CD4-positive, alpha-beta T cell (primary cell): ENCODE data around the gene LENG1. TPM values are rescaled to one million over a fixed set of nuclear protein-coding genes. Genes with fewer than 3 reads are reported as not detected.

Source experiments
- ATAC-seq: fragments of 200-7000 bp; cut with Tn5 transposase; one replicate; pipeline ENCODE4 v1.10.0; 2022; ENCODE audit warnings: mild to moderate bottlenecking; ENCODE audit not compliant: poor library complexity
- CTCF ChIA-PET: fragments of 350-600 bp; sonication (Branson Sonifier 250); formaldehyde crosslinking; loops from one replicate; lab custom pipeline; 2021; ENCODE audit warnings: antibody characterized with exemption, inconsistent platforms; lab: Charles Lee
- POLR2A ChIA-PET: fragments of 350-600 bp; sonication (Branson Sonifier 250); formaldehyde crosslinking; loops from one replicate; lab custom pipeline; 2021; ENCODE audit warnings: antibody characterized with exemption, inconsistent platforms; lab: Charles Lee
- DNase-seq, 14 experiments: peaks; one replicate each; pipeline ENCODE4 v3.0.0-alpha.2; 2013 to 2020; ENCODE audit warnings: mixed read lengths in 2 of 14
- H3K27ac ChIP-seq, 2 donors: one replicate each; pipeline versions ENCODE4 v1.5.1 to v1.7.0; 2013; ENCODE audit warnings: low read length in 2 of 2, low read depth in 1 of 2, mild to moderate bottlenecking in 1 of 2
- H3K27me3 ChIP-seq, 2 experiments: 1 replicate in 1 of 2; 2 replicates in 1 of 2; pipeline versions ENCODE4 v1.6.1 to v1.7.0; 2013; ENCODE audit warnings: low read length in 2 of 2, control low read depth in 1 of 2, mild to moderate bottlenecking in 1 of 2, moderate library complexity in 1 of 2; ENCODE audit not compliant: insufficient read depth in 2 of 2, control insufficient read depth in 1 of 2
- H3K36me3 ChIP-seq: one replicate; pipeline ENCODE4 v1.6.1; 2013; ENCODE audit warnings: low read length, control low read depth; ENCODE audit not compliant: insufficient read depth
- H3K4me1 ChIP-seq: one replicate; pipeline ENCODE4 v1.6.1; 2013; ENCODE audit warnings: low read length, control low read depth; ENCODE audit not compliant: insufficient read depth
- H3K4me3 ChIP-seq: one replicate; pipeline ENCODE4 v1.5.1; 2013; ENCODE audit warnings: mild to moderate bottlenecking, low read length, moderate library complexity
- H3K9me3 ChIP-seq, 2 experiments: 1 replicate in 1 of 2; 2 replicates in 1 of 2; pipeline versions ENCODE4 v1.6.1 to v1.7.0; 2013; ENCODE audit warnings: low read length in 2 of 2, mild to moderate bottlenecking in 2 of 2, control low read depth in 1 of 2, moderate library complexity in 1 of 2; ENCODE audit not compliant: control insufficient read depth in 1 of 2, insufficient read depth in 1 of 2
- H3K27ac Mint-ChIP-seq: one replicate; pipeline ENCODE4 v1.8.0; 2020; ENCODE audit warnings: mixed read lengths
- H3K27me3 Mint-ChIP-seq: one replicate; pipeline ENCODE4 v1.8.0; 2021; ENCODE audit warnings: mixed read lengths
- H3K36me3 Mint-ChIP-seq: one replicate; pipeline ENCODE4 v1.8.0; 2021; ENCODE audit warnings: low read depth, mixed read lengths
- H3K4me1 Mint-ChIP-seq: one replicate; pipeline ENCODE4 v1.8.0; 2021; ENCODE audit warnings: low read depth, mixed read lengths
- H3K4me3 Mint-ChIP-seq: one replicate; pipeline ENCODE4 v1.8.0; 2020; ENCODE audit warnings: mild to moderate bottlenecking, mixed read lengths
- H3K9me3 Mint-ChIP-seq: one replicate; pipeline ENCODE4 v1.8.0; 2020; ENCODE audit warnings: mixed read lengths
- CTCF ChIP-seq: fragments of 200-600 bp; IDR thresholded peaks from one replicate; pipeline ENCODE4 v1.8.0; 2022; ENCODE audit warnings: antibody characterized with exemption, mild to moderate bottlenecking
- intact Hi-C, 2 experiments: fragments of 100-400 bp; cut with DNase I in 1 of 2; cut with micrococcal nuclease in 1 of 2; formaldehyde crosslinking; loops; one replicate each; pipeline versions ENCODE4 v1.15.1 to v1.9.0; 2023 to 2025; cut with DNase I, micrococcal nuclease
- total RNA-seq, 174 experiments: library from RNA in 2 of 174; stranded (reverse) in 2 of 174; gene quantifications; one replicate each; pipeline ENCODE4 v1.2.3 and lab custom pipeline; 2021 to 2026

Gene LENG1
- total RNA-seq, 2 experiments from 2014 or later = 14.4 to 16.0 TPM

- peaks cover 16% of the 10 kb centered on the region for H3K36me3 Mint-ChIP-seq
- no peak for TF ChIP-seq CTCF
- Histone ChIP-seq H3K9me3 (no peaks in the 10 kb centered on the region), H3K4me3 (no peak overlapping the region), H3K4me1 (no peaks in the 10 kb centered on the region), H3K36me3 (peaks cover 8% of the 10 kb centered on the region), H3K27me3 (no peaks in the 10 kb centered on the region), H3K27ac (no peak overlapping the region)
- no peak overlapping the region for H3K27ac Mint-ChIP-seq
- CTCF ChIA-PET = no interaction called here
- POLR2A ChIA-PET = interaction anchor here (0.9 kb wide), 1 partner anchor 9 kb away, joined by 4 read pairs; the partner anchor contains the start of gene MBOAT7
- no peak overlapping the region for H3K4me3 Mint-ChIP-seq
- no peaks in the 10 kb centered on the region for H3K4me1 Mint-ChIP-seq
- no peak for DNase-seq
- intact Hi-C loops = no loop called here
- ATAC-seq = no peak
- H3K27me3 Mint-ChIP-seq = no peaks in the 10 kb centered on the region
- no peaks in the 10 kb centered on the region for H3K9me3 Mint-ChIP-seq
Observed at GRCh38 chr19:54179921-54180461, 20.5 kb upstream of the LENG1 start.

- H3K4me3 ChIP-seq = no peak overlapping the region
- no peak overlapping the region for H3K27ac ChIP-seq
- POLR2A ChIA-PET = interaction anchor here (0.9 kb wide), 1 partner anchor 10 kb away, joined by 4 read pairs; the partner anchor contains the start of gene MBOAT7
- CTCF ChIA-PET = no interaction called here
- TF ChIP-seq CTCF = no peak
- peaks cover 8% of the 10 kb centered on the region for H3K36me3 ChIP-seq
- no peaks in the 10 kb centered on the region for H3K27me3 ChIP-seq
- Mint-ChIP-seq H3K4me1 (no peaks in the 10 kb centered on the region), H3K27me3 (no peaks in the 10 kb centered on the region), H3K9me3 (no peaks in the 10 kb centered on the region), H3K27ac (no peak overlapping the region), H3K4me3 (no peak overlapping the region), H3K36me3 (peaks cover 16% of the 10 kb centered on the region)
- no peak for DNase-seq
- intact Hi-C loops = no loop called here
- H3K9me3 ChIP-seq = no peaks in the 10 kb centered on the region
- no peaks in the 10 kb centered on the region for H3K4me1 ChIP-seq
- no peak for ATAC-seq
Observed at GRCh38 chr19:54179262-54179852, 19.8 kb upstream of the LENG1 start.

- Histone ChIP-seq H3K27me3 (no peaks in the 10 kb centered on the region), H3K4me3 (no peak overlapping the region), H3K36me3 (peaks cover 8% of the 10 kb centered on the region), H3K27ac (no peak overlapping the region), H3K4me1 (no peaks in the 10 kb centered on the region), H3K9me3 (no peaks in the 10 kb centered on the region)
- intact Hi-C loops = no loop called here
- ATAC-seq = peak; percentile 100
- Mint-ChIP-seq H3K9me3 (no peaks in the 10 kb centered on the region), H3K27me3 (no peaks in the 10 kb centered on the region), H3K4me1 (no peaks in the 10 kb centered on the region), H3K27ac (no peak overlapping the region), H3K4me3 (no peak overlapping the region), H3K36me3 (peaks cover 10% of the 10 kb centered on the region)
- ChIA-PET POLR2A (no interaction called here), CTCF (interaction anchor here (1.5 kb wide), 1 partner anchor 10 kb away, joined by 3 read pairs; no protein-coding TSS in a partner anchor)
- TF ChIP-seq CTCF = no peak
- peak in 7 of 14 experiments; percentile 28 to 64 (median 44) for DNase-seq
Observed at GRCh38 chr19:54178581-54179261, 19.2 kb upstream of the LENG1 start.
